Activated CD4-positive, alpha-beta T cell treated with anti-CD3 and anti-CD28 coated beads, Interleukin-2, amount 50 U/mL, for 24 hours (primary cell): ENCODE data around the gene ZNF750.

Source experiments
- DNase-seq, 2 donors: peaks; one replicate each; pipeline ENCODE4 v3.0.0-alpha.2; 2020; ENCODE audit warnings: low read depth in 1 of 2, low spot score in 1 of 2

ZNF750 gene

GRCh38 chr17:82860606-82861392, 21.0 kb upstream of the ZNF750 start:
- no peak for DNase-seq

- DNase-seq: peak in 1 of 2 donors; percentile 30
These were observed 19.9 kb upstream of the ZNF750 start for GRCh38 chr17:82859431-82860403.

- DNase-seq: no peak
These were observed 18.7 kb upstream of the ZNF750 start for GRCh38 chr17:82858376-82859126.

- DNase-seq: no peak
These were observed 16.5 kb upstream of the ZNF750 start for GRCh38 chr17:82856361-82856760.

- no peak for DNase-seq
These were observed 14.4 kb upstream of the ZNF750 start for GRCh38 chr17:82854226-82854625.

- DNase-seq: no peak
These were observed 11.6 kb upstream of the ZNF750 start for GRCh38 chr17:82851381-82851780.

GRCh38 chr17:82849076-82849945, 9.5 kb upstream of the ZNF750 start:
- DNase-seq: no peak

- peak in 1 of 2 donors; percentile 15 for DNase-seq
These were observed 8.3 kb upstream of the ZNF750 start for GRCh38 chr17:82848022-82848592.

- no peak for DNase-seq
These were observed 6.4 kb upstream of the ZNF750 start for GRCh38 chr17:82846061-82846691.

GRCh38 chr17:82845163-82845807, 5.5 kb upstream of the ZNF750 start:
- no peak for DNase-seq

- DNase-seq: no peak
These were observed 5.0 kb upstream of the ZNF750 start for GRCh38 chr17:82844796-82845162.

GRCh38 chr17:82843904-82844680, 4.3 kb upstream of the ZNF750 start:
- no peak for DNase-seq

- DNase-seq: no peak
These were observed 2.2 kb upstream of the ZNF750 start for GRCh38 chr17:82841921-82842596.

- DNase-seq: no peak
These were observed 609 bp upstream of the ZNF750 start for GRCh38 chr17:82840431-82840831.

GRCh38 chr17:82838386-82839063, 1.3 kb downstream of the ZNF750 start:
- no peak for DNase-seq

- no peak for DNase-seq
These were observed 2.1 kb downstream of the ZNF750 start for GRCh38 chr17:82837586-82838320.
